Heart left ventricle (tissue), 16 donors: Measurements from ENCODE around the gene ILDR1. TPM values are rescaled to one million over a fixed set of nuclear protein-coding genes. Genes with fewer than 3 reads are reported as not detected.
A peak's percentile ranks its signal among the peaks of the same experiment; 100 is the strongest.

Experiments
- ATAC-seq, 4 donors: fragments of 200-7000 bp; cut with Tn5 transposase; one replicate each; pipeline ENCODE4 v1.9.1; 2020 to 2022; ENCODE audit warnings: moderate library complexity in 4 of 4, mild to moderate bottlenecking in 3 of 4, moderate number of reproducible peaks in 1 of 4
- DNase-seq, 5 donors: peaks; one replicate each; pipeline ENCODE4 v3.0.0-alpha.2; 2020
- H3K27ac ChIP-seq, 12 donors: fragments of 200-600 bp; sonication (generic) in 4 of 12; one replicate each; pipeline versions ENCODE4 v1.5.0 to v1.8.0; 2016 to 2022; ENCODE audit warnings: mild to moderate bottlenecking in 2 of 12
- H3K27me3 ChIP-seq, 9 donors: fragments of 200-600 bp; sonication (generic) in 2 of 9; one replicate each; pipeline versions ENCODE4 v1.5.1 to v1.8.0; 2016 to 2022; ENCODE audit warnings: mild to moderate bottlenecking in 3 of 9
- H3K36me3 ChIP-seq, 9 donors: fragments of 200-600 bp; sonication (generic) in 2 of 9; one replicate each; pipeline versions ENCODE4 v1.5.0 to v1.8.0; 2018 to 2022; ENCODE audit warnings: mild to moderate bottlenecking in 2 of 9
- H3K4me1 ChIP-seq, 12 donors: fragments of 200-600 bp; sonication (generic) in 4 of 12; one replicate each; pipeline versions ENCODE4 v1.5.0 to v1.8.0; 2016 to 2022; ENCODE audit warnings: mild to moderate bottlenecking in 3 of 12
- H3K4me3 ChIP-seq, 12 donors: fragments of 200-600 bp; sonication (generic) in 4 of 12; one replicate each; pipeline versions ENCODE4 v1.5.0 to v1.8.0; 2017 to 2022; ENCODE audit warnings: mild to moderate bottlenecking in 9 of 12, moderate library complexity in 4 of 12
- H3K9me3 ChIP-seq, 12 donors: fragments of 200-600 bp; sonication (generic) in 4 of 12; one replicate each; pipeline versions ENCODE4 v1.5.0 to v1.8.0; 2016 to 2022; ENCODE audit warnings: mild to moderate bottlenecking in 1 of 12
- CTCF ChIP-seq, 12 donors: fragments of 200-600 bp; sonication (generic) in 4 of 12; IDR thresholded peaks; one replicate each; pipeline versions ENCODE4 v1.5.0 to v1.8.0; 2018 to 2022; ENCODE audit warnings: antibody characterized with exemption in 12 of 12, mild to moderate bottlenecking in 5 of 12
- POLR2A ChIP-seq, 2 donors: fragments of 450-650 bp; IDR thresholded peaks; one replicate each; pipeline ENCODE4 v1.6.1; 2017; ENCODE audit warnings: antibody characterized with exemption in 2 of 2, mild to moderate bottlenecking in 2 of 2, moderate library complexity in 2 of 2
- WGBS, 4 donors: extraction: QIAGEN DNeasy Blood & Tissue Kit in 2 of 4; methylation state at CpG; one replicate each; pipeline versions ENCODE4 v1.1.5 to v1.1.7; 2013 to 2018; 5-methylcytosine and 5-hydroxymethylcytosine counted together
- intact Hi-C, 10 donors: fragments of 100-400 bp; cut with DNase I; formaldehyde crosslinking; loops; one replicate each; pipeline versions ENCODE4 v1.11.1 to v1.14.2; 2022
- polyA plus RNA-seq, 2 donors: library from polyadenylated mRNA; stranded (reverse); fragments of 200-250 nt; gene quantifications; one replicate each; pipeline ENCODE4 v1.2.3, GENCODE V29; 2013
- total RNA-seq, 9 donors: library from RNA; depleted of rRNA in 2 of 9; stranded (reverse); fragments of >200 nt in 2 of 9; fragmentation: NEBNext Ultra II Directional in 3 of 9; extraction: Animal tissue kit (Norgen Biotek cat#: 25700) in 3 of 9; gene quantifications; one replicate each; pipeline versions ENCODE4 v1.1.0 to v1.2.4, GENCODE V29; 2016 to 2023
- donor health status: ischemic (EF 13 %, LVEDD 7.1; RV severe dilation, severe dysfunction).
- donor health status: healthy with polysubstance abuse.
- donor health status: DM: no; HTN: yes; CAD: no.
- donor health status: DM: no; HTN: no; CAD: no.
- donor health status: ischemic (EF 25% LVEDD 6.9; RV normal size, moderate dysfunction).
- donor health status: ischemic (EF 25% LVEDD 5.7; RV mildly dilated, moderate dysfunction).
- donor health status: healthy.
- donor health status: DM: yes; HTN: yes; CAD: no.
- donor health status: ischemic (EF 35%, LVEDD 5.7; RV mildly dilated, moderate dysfunction).
- donor health status: nonischemic (EF 11% LVEDD 7.7; RV severe dilation, severe dysfunction).
- donor health status: DM: yes; HTN: yes; CAD: no.
- donor health status: PGD.
- donor health status: ischemic (EF 29% LVEDD 5.4; RV normal size, mild dysfunction).
- donor health status: nonischemic (EF 23%, LVEDD 6.1; RV moderate dilation, normal function).

The ILDR1 gene
- total and polyA plus RNA-seq, 11 donors = 0.18 to 0.24 (median 0.20) TPM; not detected in 8

GRCh38 chr3:122004991-122005565, 17.0 kb downstream of the ILDR1 start:
- intact Hi-C loops = no loop called here
- Histone ChIP-seq H3K9me3 (no peaks in the 10 kb centered on the region), H3K4me1 (peaks cover 0 to 18% (median 0%) of the 10 kb centered on the region in 12 donors), H3K27me3 (peaks cover 0 to 9% (median 0%) of the 10 kb centered on the region in 9 donors), H3K36me3 (no peaks in the 10 kb centered on the region), H3K27ac (peak overlapping the region in 1 of 12 donors; percentile 77), H3K4me3 (no peak overlapping the region)
- TF ChIP-seq POLR2A (IDR thresholded peaks at IDR 0.05) (no peak), CTCF (IDR thresholded peaks at IDR 0.05) (no peak)
- DNase-seq (no peak), ATAC-seq (peak in 1 of 4 donors; percentile 16)
- WGBS, 4 donors = 68 to 80% (median 70%) methylated on average over 6 to 13 of the region's 13 CpGs

GRCh38 chr3:122004107-122004506, 17.9 kb downstream of the ILDR1 start:
- peak overlapping the region in 1 of 12 donors; percentile 77 for H3K27ac ChIP-seq
- 59 to 73% (median 68%) methylated on average over 2 of the region's 2 CpGs for WGBS, 4 donors
- H3K36me3 ChIP-seq = no peaks in the 10 kb centered on the region
- TF ChIP-seq CTCF (IDR thresholded peaks at IDR 0.05) (no peak), POLR2A (IDR thresholded peaks at IDR 0.05) (no peak)
- DNase-seq (no peak), ATAC-seq (no peak)
- peaks cover 0 to 9% (median 0%) of the 10 kb centered on the region in 9 donors for H3K27me3 ChIP-seq
- H3K9me3 ChIP-seq = no peaks in the 10 kb centered on the region
- H3K4me3 ChIP-seq = no peak overlapping the region
- peaks cover 0 to 24% (median 0%) of the 10 kb centered on the region in 12 donors for H3K4me1 ChIP-seq
- intact Hi-C loops = no loop called here

GRCh38 chr3:122003606-122004005, 18.4 kb downstream of the ILDR1 start:
- peaks cover 0 to 9% (median 0%) of the 10 kb centered on the region in 9 donors for H3K27me3 ChIP-seq
- no peak for DNase-seq
- H3K27ac ChIP-seq = peak overlapping the region in 1 of 12 donors; percentile 77
- no peaks in the 10 kb centered on the region for H3K36me3 ChIP-seq
- no peak for TF ChIP-seq CTCF (IDR thresholded peaks at IDR 0.05)
- no peak for TF ChIP-seq POLR2A (IDR thresholded peaks at IDR 0.05)
- no peaks in the 10 kb centered on the region for H3K9me3 ChIP-seq
- WGBS, 4 donors = 21 to 39% (median 30%) methylated on average over 1 of the region's 1 CpG
- intact Hi-C loops = no loop called here
- no peak for ATAC-seq
- H3K4me1 ChIP-seq = peaks cover 0 to 29% (median 0%) of the 10 kb centered on the region in 12 donors
- H3K4me3 ChIP-seq = no peak overlapping the region

GRCh38 chr3:122003112-122003511, 18.9 kb downstream of the ILDR1 start:
- intact Hi-C loops = no loop called here
- peak in 1 of 4 donors; percentile 13 for ATAC-seq
- H3K27me3 ChIP-seq = peaks cover 0 to 9% (median 0%) of the 10 kb centered on the region in 9 donors
- no peaks in the 10 kb centered on the region for H3K9me3 ChIP-seq
- H3K4me3 ChIP-seq = peak overlapping the region in 1 of 12 donors; percentile 3
- H3K4me1 ChIP-seq = peaks cover 0 to 34% (median 0%) of the 10 kb centered on the region in 12 donors
- TF ChIP-seq CTCF (IDR thresholded peaks at IDR 0.05) (no peak), POLR2A (IDR thresholded peaks at IDR 0.05) (no peak)
- no peak for DNase-seq
- 58 to 71% (median 66%) methylated on average over 6 of the region's 6 CpGs for WGBS, 4 donors
- peak overlapping the region in 1 of 12 donors; percentile 77 for H3K27ac ChIP-seq
- no peaks in the 10 kb centered on the region for H3K36me3 ChIP-seq
